ENCODE results near the gene PLEKHG4B.

The PLEKHG4B gene

DNA sequence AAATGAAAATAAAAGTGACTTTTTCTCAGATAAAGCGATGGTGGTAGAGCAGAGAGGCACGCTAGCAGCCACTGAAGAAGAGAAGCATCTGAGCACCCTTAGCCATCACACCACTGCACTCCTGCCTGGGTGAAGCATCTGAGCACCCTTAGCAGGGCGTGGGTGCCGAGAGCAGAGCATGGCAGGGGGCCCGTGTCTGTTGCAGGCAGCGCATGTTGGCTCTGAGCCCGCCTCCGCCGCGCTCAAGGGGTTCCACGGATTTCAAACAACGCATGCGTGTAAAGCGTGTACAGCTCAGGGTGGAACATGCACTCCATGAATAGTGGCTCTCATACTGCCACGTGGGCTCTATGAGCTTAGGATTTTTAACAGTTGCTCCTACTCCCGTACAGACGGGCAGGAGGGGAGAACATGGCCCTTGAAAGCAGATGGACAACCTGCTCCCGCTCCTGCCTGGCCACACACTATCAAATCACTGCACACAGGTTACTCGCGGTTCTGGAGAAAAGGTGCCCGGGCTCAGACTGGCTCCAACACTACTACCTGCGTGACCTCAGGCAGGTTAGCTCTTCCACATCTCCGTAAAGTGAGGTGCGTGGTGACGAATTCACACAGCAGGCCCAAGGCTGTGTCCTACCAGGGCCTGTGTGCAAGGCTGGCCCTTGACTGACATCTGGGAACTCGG is 111.4 kb downstream of the PLEKHG4B start:
- Histone ChIP-seq H3K36me3 (ENCODE audit: control insufficient read depth, insufficient read depth, low read length) (no peaks in the 10 kb centered on the region), H3K4me1 (no peaks in the 10 kb centered on the region), H3K4me2 (ENCODE audit: low read length) (no peak overlapping the region), H3K9ac (no peak overlapping the region), H3K27ac (no peak overlapping the region), H3K27me3 (ENCODE audit: control insufficient read depth, insufficient read depth, low read length) (no peaks in the 10 kb centered on the region), H3K9me3 (ENCODE audit: control insufficient read depth, low read length) (no peaks in the 10 kb centered on the region), H2AFZ (no peak overlapping the region), H3K79me2 (peaks cover 7% of the 10 kb centered on the region), H3K4me3 (ENCODE audit: low read depth, low read length) (no peak overlapping the region)
- TF ChIP-seq, protein P1, sequence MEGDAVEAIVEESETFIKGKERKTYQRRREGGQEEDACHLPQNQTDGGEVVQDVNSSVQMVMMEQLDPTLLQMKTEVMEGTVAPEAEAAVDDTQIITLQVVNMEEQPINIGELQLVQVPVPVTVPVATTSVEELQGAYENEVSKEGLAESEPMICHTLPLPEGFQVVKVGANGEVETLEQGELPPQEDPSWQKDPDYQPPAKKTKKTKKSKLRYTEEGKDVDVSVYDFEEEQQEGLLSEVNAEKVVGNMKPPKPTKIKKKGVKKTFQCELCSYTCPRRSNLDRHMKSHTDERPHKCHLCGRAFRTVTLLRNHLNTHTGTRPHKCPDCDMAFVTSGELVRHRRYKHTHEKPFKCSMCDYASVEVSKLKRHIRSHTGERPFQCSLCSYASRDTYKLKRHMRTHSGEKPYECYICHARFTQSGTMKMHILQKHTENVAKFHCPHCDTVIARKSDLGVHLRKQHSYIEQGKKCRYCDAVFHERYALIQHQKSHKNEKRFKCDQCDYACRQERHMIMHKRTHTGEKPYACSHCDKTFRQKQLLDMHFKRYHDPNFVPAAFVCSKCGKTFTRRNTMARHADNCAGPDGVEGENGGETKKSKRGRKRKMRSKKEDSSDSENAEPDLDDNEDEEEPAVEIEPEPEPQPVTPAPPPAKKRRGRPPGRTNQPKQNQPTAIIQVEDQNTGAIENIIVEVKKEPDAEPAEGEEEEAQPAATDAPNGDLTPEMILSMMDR (IDR thresholded peaks at IDR 0.05) = no peak

DNA sequence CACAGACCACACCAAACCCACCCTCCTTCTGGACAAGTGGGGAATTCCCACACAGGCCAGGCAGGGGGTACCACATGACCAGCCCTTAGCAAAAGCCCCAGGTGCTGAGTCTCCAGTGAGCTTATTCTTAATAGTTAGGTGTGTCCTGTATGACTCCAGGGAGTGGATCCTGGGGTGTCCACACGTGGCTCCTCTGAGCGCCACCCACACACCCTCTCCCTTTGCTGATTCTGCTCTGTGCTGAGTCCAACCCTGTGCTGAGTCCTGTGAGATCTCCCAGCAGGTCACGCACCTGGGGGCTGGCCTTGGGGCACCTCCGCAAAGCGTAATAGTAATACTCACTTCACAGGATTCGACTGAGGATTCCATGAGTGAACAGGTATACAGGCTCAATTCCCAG is 112.0 kb downstream of the PLEKHG4B start:
- Histone ChIP-seq H3K27ac (no peak overlapping the region), H3K79me2 (peaks cover 7% of the 10 kb centered on the region), H3K4me2 (ENCODE audit: low read length) (no peak overlapping the region), H3K4me3 (ENCODE audit: low read depth, low read length) (no peak overlapping the region), H2AFZ (no peak overlapping the region), H3K27me3 (ENCODE audit: control insufficient read depth, insufficient read depth, low read length) (no peaks in the 10 kb centered on the region), H3K36me3 (ENCODE audit: control insufficient read depth, insufficient read depth, low read length) (no peaks in the 10 kb centered on the region), H3K9ac (no peak overlapping the region), H3K4me1 (no peaks in the 10 kb centered on the region), H3K9me3 (ENCODE audit: control insufficient read depth, low read length) (no peaks in the 10 kb centered on the region)
- TF ChIP-seq, protein P1 (IDR thresholded peaks at IDR 0.05) = no peak

DNA sequence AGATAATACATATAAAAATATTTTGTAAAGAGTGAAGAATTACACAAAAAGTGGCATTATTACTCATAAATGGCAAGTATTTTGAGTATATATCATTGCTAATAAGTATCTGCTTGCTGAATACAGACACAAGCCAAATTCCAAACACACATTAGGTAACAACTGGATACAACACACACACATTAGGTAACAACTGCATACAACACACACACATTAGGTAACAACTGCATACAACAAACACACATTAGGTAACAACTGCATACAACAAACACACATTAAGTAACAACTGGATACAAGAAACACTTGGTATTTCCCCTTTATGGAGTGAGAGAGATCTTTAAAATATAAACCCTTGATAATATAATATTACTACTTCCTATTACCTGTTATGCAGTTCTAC is 112.5 kb downstream of the PLEKHG4B start:
- TF ChIP-seq, protein P1 (IDR thresholded peaks at IDR 0.05) = no peak
- peaks cover 7% of the 10 kb centered on the region for H3K79me2 ChIP-seq
- H3K4me3 ChIP-seq (ENCODE audit: low read depth, low read length) = no peak overlapping the region
- H3K4me1 ChIP-seq = no peaks in the 10 kb centered on the region
- no peak overlapping the region for H2AFZ ChIP-seq
- H3K27ac ChIP-seq = no peak overlapping the region
- no peak overlapping the region for H3K4me2 ChIP-seq (ENCODE audit: low read length)
- H3K9ac ChIP-seq = no peak overlapping the region
- no peaks in the 10 kb centered on the region for H3K36me3 ChIP-seq (ENCODE audit: control insufficient read depth, insufficient read depth, low read length)
- no peaks in the 10 kb centered on the region for H3K27me3 ChIP-seq (ENCODE audit: control insufficient read depth, insufficient read depth, low read length)
- H3K9me3 ChIP-seq (ENCODE audit: control insufficient read depth, low read length) = no peaks in the 10 kb centered on the region

DNA sequence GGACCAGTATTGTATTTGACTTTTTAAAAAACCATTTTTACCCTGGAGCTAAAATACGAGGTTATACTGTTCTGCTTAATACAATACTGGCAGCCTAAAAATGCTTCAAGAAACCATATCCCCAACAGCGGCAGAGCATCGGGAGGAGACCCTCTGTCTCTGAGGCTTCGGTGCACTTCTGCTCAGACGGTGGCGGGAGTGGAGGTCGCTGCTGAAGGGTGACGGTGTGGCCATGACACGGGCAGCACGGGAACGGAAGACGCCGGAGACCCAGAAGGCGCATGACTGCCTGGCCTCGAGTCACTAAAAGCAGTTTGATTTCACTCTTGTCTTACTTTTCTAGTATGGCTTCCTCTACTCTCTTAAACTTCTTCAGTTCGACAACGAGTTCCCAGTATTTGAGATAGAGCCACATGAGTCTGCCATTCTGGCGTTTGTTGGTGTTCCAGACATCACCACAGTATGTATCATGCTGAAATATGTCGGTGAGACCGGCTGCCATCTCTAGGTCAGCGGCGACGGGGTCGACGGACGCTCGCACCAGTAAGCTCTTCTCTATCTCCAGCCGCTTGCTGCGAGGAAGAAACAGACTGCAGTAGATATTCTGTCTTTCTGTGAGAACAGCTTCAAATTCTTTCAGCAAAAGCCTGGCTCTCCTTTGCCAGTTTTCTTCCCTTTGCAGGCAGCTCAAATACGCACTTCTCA is 113.2 kb downstream of the PLEKHG4B start:
- H3K36me3 ChIP-seq (ENCODE audit: control insufficient read depth, insufficient read depth, low read length) = no peaks in the 10 kb centered on the region

More for the DNA sequence above, 113.2 kb downstream of the PLEKHG4B start:
- Histone ChIP-seq H3K4me2 (ENCODE audit: low read length) (no peak overlapping the region), H3K79me2 (peaks cover 10% of the 10 kb centered on the region), H3K9ac (no peak overlapping the region), H2AFZ (no peak overlapping the region), H3K27me3 (ENCODE audit: control insufficient read depth, insufficient read depth, low read length) (no peaks in the 10 kb centered on the region), H3K27ac (no peak overlapping the region), H3K4me1 (no peaks in the 10 kb centered on the region), H3K9me3 (ENCODE audit: control insufficient read depth, low read length) (no peaks in the 10 kb centered on the region), H3K4me3 (ENCODE audit: low read depth, low read length) (no peak overlapping the region)
- TF ChIP-seq, protein P1 (IDR thresholded peaks at IDR 0.05) = no peak
